ENCODE measurements around the gene NPAS3. TPM values are rescaled to one million over a fixed set of nuclear protein-coding genes. Genes with fewer than 3 reads are reported as not detected.

Gene NPAS3
- total RNA-seq, 1 donor from 2014 or later = 6.1 TPM

GRCh38 chr14:33114331-33114730 is 175.7 kb downstream of the NPAS3 start:
- H3K9me3 Mint-ChIP-seq (ENCODE audit: low read depth) = no peaks in the 10 kb centered on the region
- DNase-seq (ENCODE audit: low spot score, unreplicated experiment) = no peak

GRCh38 chr14:33118668-33119067 is 180.0 kb downstream of the NPAS3 start:
- peak overlapping the region; percentile 71 for H3K27ac Mint-ChIP-seq
- H3K9me3 Mint-ChIP-seq (ENCODE audit: low read depth) = peaks cover 6% of the 10 kb centered on the region
- peak overlapping the region; percentile 48 for H3K4me3 Mint-ChIP-seq (ENCODE audit: low read depth)
- H3K4me1 Mint-ChIP-seq (ENCODE audit: low read depth) = peaks cover 32% of the 10 kb centered on the region
- DNase-seq (ENCODE audit: low spot score, unreplicated experiment) = no peak
- no peaks in the 10 kb centered on the region for H3K27me3 Mint-ChIP-seq
- no peaks in the 10 kb centered on the region for H3K36me3 Mint-ChIP-seq (ENCODE audit: insufficient read depth)
- TF ChIP-seq CTCF (IDR thresholded peaks at IDR 0.05; ENCODE audit: unreplicated experiment) = no peak

More at GRCh38 chr14:33114331-33114730, 175.7 kb downstream of the NPAS3 start:
- no peak for TF ChIP-seq CTCF (IDR thresholded peaks at IDR 0.05; ENCODE audit: unreplicated experiment)
- no peak overlapping the region for H3K4me3 Mint-ChIP-seq (ENCODE audit: low read depth)
- no peaks in the 10 kb centered on the region for H3K27me3 Mint-ChIP-seq
- no peak overlapping the region for H3K27ac Mint-ChIP-seq
- peaks cover 22% of the 10 kb centered on the region for H3K4me1 Mint-ChIP-seq (ENCODE audit: low read depth)
- H3K36me3 Mint-ChIP-seq (ENCODE audit: insufficient read depth) = no peaks in the 10 kb centered on the region

- TF ChIP-seq CTCF (IDR thresholded peaks at IDR 0.05; ENCODE audit: unreplicated experiment) = no peak
- Mint-ChIP-seq H3K27ac (no peak overlapping the region), H3K4me3 (ENCODE audit: low read depth) (no peak overlapping the region), H3K36me3 (ENCODE audit: insufficient read depth) (no peaks in the 10 kb centered on the region), H3K4me1 (ENCODE audit: low read depth) (peaks cover 32% of the 10 kb centered on the region), H3K27me3 (no peaks in the 10 kb centered on the region), H3K9me3 (ENCODE audit: low read depth) (peaks cover 6% of the 10 kb centered on the region)
- DNase-seq (ENCODE audit: low spot score, unreplicated experiment) = no peak
Measured at GRCh38 chr14:33120341-33120740, 181.7 kb downstream of the NPAS3 start.

- Mint-ChIP-seq H3K27ac (no peak overlapping the region), H3K36me3 (ENCODE audit: insufficient read depth) (no peaks in the 10 kb centered on the region), H3K4me3 (ENCODE audit: low read depth) (no peak overlapping the region), H3K9me3 (ENCODE audit: low read depth) (peaks cover 6% of the 10 kb centered on the region), H3K4me1 (ENCODE audit: low read depth) (peaks cover 32% of the 10 kb centered on the region), H3K27me3 (no peaks in the 10 kb centered on the region)
- DNase-seq (ENCODE audit: low spot score, unreplicated experiment) = no peak
- TF ChIP-seq CTCF (IDR thresholded peaks at IDR 0.05; ENCODE audit: unreplicated experiment) = no peak
Measured at GRCh38 chr14:33120966-33121365, 182.3 kb downstream of the NPAS3 start.

- Mint-ChIP-seq H3K4me3 (ENCODE audit: low read depth) (no peak overlapping the region), H3K9me3 (ENCODE audit: low read depth) (peaks cover 6% of the 10 kb centered on the region), H3K27ac (no peak overlapping the region), H3K36me3 (ENCODE audit: insufficient read depth) (no peaks in the 10 kb centered on the region), H3K4me1 (ENCODE audit: low read depth) (peaks cover 20% of the 10 kb centered on the region), H3K27me3 (peaks cover 8% of the 10 kb centered on the region)
- no peak for TF ChIP-seq CTCF (IDR thresholded peaks at IDR 0.05; ENCODE audit: unreplicated experiment)
- DNase-seq (ENCODE audit: low spot score, unreplicated experiment) = no peak
Measured at GRCh38 chr14:33123281-33123680, 184.6 kb downstream of the NPAS3 start.

Data from progenitor cell of endocrine pancreas (in vitro differentiated cells).